Breast epithelium (tissue), 4 donors: ENCODE measurements around the gene PIP4K2B. TPM values are rescaled to one million over a fixed set of nuclear protein-coding genes. Genes with fewer than 3 reads are reported as not detected.

Experiments
- DNase-seq, 2 donors: peaks; one replicate each; pipeline ENCODE4 v3.0.0-alpha.2; 2019; ENCODE audit warnings: low spot score in 2 of 2
- H3K27ac ChIP-seq, 2 donors: fragments of 200-600 bp; sonication (generic) in 1 of 2; one replicate each; pipeline ENCODE4 v1.5.1; 2016 to 2019; ENCODE audit warnings: mild to moderate bottlenecking in 1 of 2
- H3K27me3 ChIP-seq, 2 donors: fragments of 200-600 bp; sonication (generic) in 1 of 2; one replicate each; pipeline versions ENCODE4 v1.5.1 to v1.6.0; 2017 to 2019; ENCODE audit warnings: control low read depth in 1 of 2, mild to moderate bottlenecking in 1 of 2
- H3K36me3 ChIP-seq: fragments of 200-600 bp; one replicate; pipeline ENCODE4 v1.5.1; 2019
- H3K4me1 ChIP-seq, 2 donors: fragments of 200-600 bp; sonication (generic); one replicate each; pipeline ENCODE4 v1.5.1; 2016 to 2019; ENCODE audit warnings: control low read depth in 1 of 2
- H3K4me3 ChIP-seq, 3 donors: fragments of 200-600 bp; sonication (generic); 1 replicate in 2 of 3; 2 replicates in 1 of 3; pipeline ENCODE4 v1.5.1; 2016 to 2019; ENCODE audit warnings: mild to moderate bottlenecking in 3 of 3, moderate library complexity in 2 of 3
- H3K9me3 ChIP-seq, 2 donors: fragments of 200-600 bp; sonication (generic) in 1 of 2; one replicate each; pipeline ENCODE4 v1.5.1; 2016 to 2019; ENCODE audit warnings: control low read depth in 1 of 2
- CTCF ChIP-seq, 3 donors: fragments of 450-650 bp; IDR thresholded peaks; one replicate each; pipeline ENCODE4 v1.5.1; 2016 to 2017; ENCODE audit warnings: antibody characterized with exemption in 3 of 3, mild to moderate bottlenecking in 3 of 3, moderate library complexity in 3 of 3
- POLR2A ChIP-seq: fragments of 450-650 bp; IDR thresholded peaks from one replicate; pipeline ENCODE4 v1.6.1; 2016; ENCODE audit warnings: antibody characterized with exemption, mild to moderate bottlenecking, moderate library complexity
- POLR2AphosphoS5 ChIP-seq, 3 donors: sonication (generic); formaldehyde crosslinking; IDR thresholded peaks; one replicate each; pipeline ENCODE4 v1.6.1; 2017; ENCODE audit warnings: antibody characterized with exemption in 3 of 3
- intact Hi-C: fragments of 100-400 bp; cut with DNase I; formaldehyde crosslinking; loops from one replicate; pipeline ENCODE4 v1.15.1; 2023; ENCODE audit warnings: low total_unique reads
- total RNA-seq, 3 donors: library from RNA; depleted of rRNA; stranded (reverse); fragments of >200 nt; gene quantifications; one replicate each; pipeline ENCODE4 v1.1.0, GENCODE V29; 2016

The PIP4K2B gene
- total RNA-seq, 3 donors from 2014 or later = 43.0 to 52.8 (median 43.6) TPM

- TF ChIP-seq POLR2AphosphoS5 (IDR thresholded peaks at IDR 0.05) (no peak), CTCF (IDR thresholded peaks at IDR 0.05) (no peak), POLR2A (no peak)
- Histone ChIP-seq H3K27ac (no peak overlapping the region), H3K36me3 (peaks cover 4% of the 10 kb centered on the region), H3K27me3 (no peaks in the 10 kb centered on the region), H3K4me1 (no peaks in the 10 kb centered on the region), H3K4me3 (no peak overlapping the region), H3K9me3 (no peaks in the 10 kb centered on the region)
- intact Hi-C loops = no loop called here
- DNase-seq = no peak
These were observed 37.7 kb downstream of the PIP4K2B start for GRCh38 chr17:38761612-38762011.

GRCh38 chr17:38753071-38753506 lies 46.3 kb downstream of the PIP4K2B start:
- DNase-seq = no peak
- no peaks in the 10 kb centered on the region for H3K9me3 ChIP-seq
- intact Hi-C loops = no loop called here
- peak overlapping the region; percentile 84 to 96 (median 91) for H3K4me3 ChIP-seq
- peak overlapping the region; percentile 79 to 94 for H3K27ac ChIP-seq
- TF ChIP-seq POLR2AphosphoS5 (IDR thresholded peaks at IDR 0.05) (no peak), POLR2A (no peak), CTCF (IDR thresholded peaks at IDR 0.05) (no peak)
- H3K36me3 ChIP-seq = no peaks in the 10 kb centered on the region
- H3K27me3 ChIP-seq = no peaks in the 10 kb centered on the region
- H3K4me1 ChIP-seq = peaks cover 0 to 13% of the 10 kb centered on the region in 2 donors

- peak within 1 kb of the TSS; percentile 79 to 94 for H3K27ac ChIP-seq
- TF ChIP-seq CTCF (IDR thresholded peaks at IDR 0.05) = peak in 1 of 3 donors; percentile 7
- TF ChIP-seq POLR2A = no peak
- TF ChIP-seq POLR2AphosphoS5 (IDR thresholded peaks at IDR 0.05) = peak; percentile 50 to 80 (median 62)
- H3K36me3 ChIP-seq = no peaks in the 10 kb centered on the region
- intact Hi-C loops = no loop called here
- peak; percentile 96 to 99 for DNase-seq
- H3K9me3 ChIP-seq = no peaks in the 10 kb centered on the region
- peak within 1 kb of the TSS; percentile 84 to 96 (median 91) for H3K4me3 ChIP-seq
- H3K4me1 ChIP-seq = peaks cover 0 to 13% of the 10 kb centered on the region in 2 donors
- no peaks in the 10 kb centered on the region for H3K27me3 ChIP-seq
These were observed 46.9 kb downstream of the PIP4K2B start, which contains the start of gene PSMB3 for GRCh38 chr17:38752308-38753070. Gene PSMB3, plus strand, starts transcription at chr17:38752741. Its CDS starts 86 bp downstream, at chr17:38752827.

GRCh38 chr17:38751808-38752307 lies 47.5 kb downstream of the PIP4K2B start:
- Histone ChIP-seq H3K4me3 (peak overlapping the region; percentile 84 to 96 (median 91)), H3K4me1 (peaks cover 0 to 17% of the 10 kb centered on the region in 2 donors), H3K27me3 (no peaks in the 10 kb centered on the region), H3K27ac (peak overlapping the region; percentile 79 to 94), H3K9me3 (no peaks in the 10 kb centered on the region), H3K36me3 (no peaks in the 10 kb centered on the region)
- TF ChIP-seq POLR2AphosphoS5 (IDR thresholded peaks at IDR 0.05) = peak; percentile 60 to 87 (median 69)
- no peak for TF ChIP-seq CTCF (IDR thresholded peaks at IDR 0.05)
- no peak for TF ChIP-seq POLR2A
- intact Hi-C loops = no loop called here
- DNase-seq = peak; percentile 78 to 88
